Ishikawa (cell line): ENCODE results near the gene CAMTA2.

Source experiments
- CEBPB ChIP-seq: IDR thresholded peaks from 2 replicates; pipeline ENCODE4 v1.6.1; 2012
- CREB1 ChIP-seq: IDR thresholded peaks from 2 replicates; pipeline ENCODE4 v1.6.1; 2012; ENCODE audit warnings: low read depth
- EGR1 ChIP-seq: IDR thresholded peaks from 2 replicates; pipeline ENCODE4 v1.6.1; 2012
- EP300 ChIP-seq: IDR thresholded peaks from 2 replicates; pipeline ENCODE4 v1.6.1; 2012; ENCODE audit warnings: borderline replicate concordance
- FOXM1 ChIP-seq: IDR thresholded peaks from 2 replicates; pipeline ENCODE4 v1.6.1; 2012; ENCODE audit warnings: low read depth, borderline replicate concordance
- MAX ChIP-seq: IDR thresholded peaks from 2 replicates; pipeline ENCODE4 v1.6.1; 2012
- NFIC ChIP-seq: IDR thresholded peaks from 2 replicates; pipeline ENCODE4 v1.6.1; 2012
- RAD21 ChIP-seq: IDR thresholded peaks from 2 replicates; pipeline ENCODE4 v1.6.1; 2012; ENCODE audit warnings: low read depth
- TAF1 ChIP-seq: IDR thresholded peaks from 2 replicates; pipeline ENCODE4 v1.6.1; 2012; ENCODE audit warnings: low read depth, mild to moderate bottlenecking
- TCF12 ChIP-seq: IDR thresholded peaks from 2 replicates; pipeline ENCODE4 v1.6.1; 2012; ENCODE audit warnings: low read depth
- TEAD4 ChIP-seq: IDR thresholded peaks from 2 replicates; pipeline ENCODE4 v1.6.1; 2012
- USF1 ChIP-seq: IDR thresholded peaks from 2 replicates; pipeline ENCODE4 v1.6.1; 2012
- YY1 ChIP-seq: IDR thresholded peaks from 2 replicates; pipeline ENCODE4 v1.6.1; 2012; ENCODE audit warnings: low read depth
- ZBTB7A ChIP-seq: IDR thresholded peaks from 2 replicates; pipeline ENCODE4 v1.6.1; 2012; ENCODE audit warnings: low read depth
- TF ChIP-seq, protein P1 (sequence below): IDR thresholded peaks from 2 replicates; pipeline ENCODE4 v1.6.1; 2012; ENCODE audit warnings: low read depth, mild to moderate bottlenecking

CAMTA2 gene

DNA sequence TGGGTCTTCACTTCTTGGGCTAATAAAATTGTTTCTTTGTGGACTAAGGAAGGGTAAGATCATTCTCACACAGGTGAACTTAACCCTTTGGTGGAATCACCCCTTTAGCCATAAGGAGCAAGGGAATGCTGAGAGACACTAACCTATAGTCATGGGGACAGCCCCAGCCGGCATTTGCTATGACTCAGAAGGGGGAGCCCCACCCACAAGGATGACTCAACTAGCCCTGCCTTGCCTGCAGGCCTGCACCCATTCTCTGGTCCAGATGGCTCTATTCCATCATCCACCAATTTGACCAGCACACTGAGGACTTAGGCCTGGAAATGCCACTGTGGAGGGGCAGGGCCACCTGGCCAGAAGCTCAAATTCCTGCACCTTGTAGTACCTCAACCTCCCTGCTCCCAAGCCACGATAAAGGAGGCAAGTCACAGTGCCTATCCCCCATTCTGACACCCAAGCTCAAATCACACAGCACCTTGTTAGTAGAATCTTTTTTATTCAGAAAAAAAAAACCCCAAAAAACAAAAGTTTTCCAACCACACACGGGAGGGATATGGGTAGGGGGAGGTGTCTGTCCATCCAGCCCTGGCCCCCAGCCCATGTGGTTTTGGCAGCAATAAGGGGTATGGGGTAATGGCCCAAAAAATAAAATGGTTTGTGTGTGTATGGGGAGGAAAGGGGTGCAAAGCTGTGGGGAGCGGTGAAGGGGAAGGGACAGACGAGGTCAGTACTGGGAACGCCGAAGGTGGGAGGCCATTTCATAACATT lies 42.1 kb downstream of the CAMTA2 start:
- TF ChIP-seq ZBTB7A (no peak), RAD21 (no peak), CREB1 (no peak), NFIC (0 out of 2 replicates have a peak, but pooled peaks have one; percentile 17), TAF1 (no peak), FOXM1 (no peak), USF1 (peak; percentile 23; the same call in 1 of the 2 replicates), EGR1 (no peak), CEBPB (peak; percentile 42; the same call in 1 of the 2 replicates), MAX (0 out of 2 replicates have a peak, but pooled peaks have one; percentile 1), TCF12 (0 out of 2 replicates have a peak, but pooled peaks have one; percentile 30), YY1 (no peak), TEAD4 (peak; percentile 27; the same call in 1 of the 2 replicates), EP300 (peak; percentile 31; the same call in 1 of the 2 replicates)
- TF ChIP-seq, protein P1, sequence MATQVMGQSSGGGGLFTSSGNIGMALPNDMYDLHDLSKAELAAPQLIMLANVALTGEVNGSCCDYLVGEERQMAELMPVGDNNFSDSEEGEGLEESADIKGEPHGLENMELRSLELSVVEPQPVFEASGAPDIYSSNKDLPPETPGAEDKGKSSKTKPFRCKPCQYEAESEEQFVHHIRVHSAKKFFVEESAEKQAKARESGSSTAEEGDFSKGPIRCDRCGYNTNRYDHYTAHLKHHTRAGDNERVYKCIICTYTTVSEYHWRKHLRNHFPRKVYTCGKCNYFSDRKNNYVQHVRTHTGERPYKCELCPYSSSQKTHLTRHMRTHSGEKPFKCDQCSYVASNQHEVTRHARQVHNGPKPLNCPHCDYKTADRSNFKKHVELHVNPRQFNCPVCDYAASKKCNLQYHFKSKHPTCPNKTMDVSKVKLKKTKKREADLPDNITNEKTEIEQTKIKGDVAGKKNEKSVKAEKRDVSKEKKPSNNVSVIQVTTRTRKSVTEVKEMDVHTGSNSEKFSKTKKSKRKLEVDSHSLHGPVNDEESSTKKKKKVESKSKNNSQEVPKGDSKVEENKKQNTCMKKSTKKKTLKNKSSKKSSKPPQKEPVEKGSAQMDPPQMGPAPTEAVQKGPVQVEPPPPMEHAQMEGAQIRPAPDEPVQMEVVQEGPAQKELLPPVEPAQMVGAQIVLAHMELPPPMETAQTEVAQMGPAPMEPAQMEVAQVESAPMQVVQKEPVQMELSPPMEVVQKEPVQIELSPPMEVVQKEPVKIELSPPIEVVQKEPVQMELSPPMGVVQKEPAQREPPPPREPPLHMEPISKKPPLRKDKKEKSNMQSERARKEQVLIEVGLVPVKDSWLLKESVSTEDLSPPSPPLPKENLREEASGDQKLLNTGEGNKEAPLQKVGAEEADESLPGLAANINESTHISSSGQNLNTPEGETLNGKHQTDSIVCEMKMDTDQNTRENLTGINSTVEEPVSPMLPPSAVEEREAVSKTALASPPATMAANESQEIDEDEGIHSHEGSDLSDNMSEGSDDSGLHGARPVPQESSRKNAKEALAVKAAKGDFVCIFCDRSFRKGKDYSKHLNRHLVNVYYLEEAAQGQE: no peak

GRCh38 chr17:4944554-4945175 lies 42.8 kb downstream of the CAMTA2 start:
- TF ChIP-seq ZBTB7A: no peak
- TF ChIP-seq MAX: no peak
- TF ChIP-seq CREB1: no peak
- no peak for TF ChIP-seq TCF12
- TF ChIP-seq RAD21: no peak
- no peak for TF ChIP-seq YY1
- TF ChIP-seq, protein P1: no peak
- TF ChIP-seq USF1: no peak
- no peak for TF ChIP-seq EGR1
- no peak for TF ChIP-seq CEBPB

GRCh38 chr17:4944163-4944553 lies 43.3 kb downstream of the CAMTA2 start:
- TF ChIP-seq MAX (no peak), TEAD4 (no peak)

DNA sequence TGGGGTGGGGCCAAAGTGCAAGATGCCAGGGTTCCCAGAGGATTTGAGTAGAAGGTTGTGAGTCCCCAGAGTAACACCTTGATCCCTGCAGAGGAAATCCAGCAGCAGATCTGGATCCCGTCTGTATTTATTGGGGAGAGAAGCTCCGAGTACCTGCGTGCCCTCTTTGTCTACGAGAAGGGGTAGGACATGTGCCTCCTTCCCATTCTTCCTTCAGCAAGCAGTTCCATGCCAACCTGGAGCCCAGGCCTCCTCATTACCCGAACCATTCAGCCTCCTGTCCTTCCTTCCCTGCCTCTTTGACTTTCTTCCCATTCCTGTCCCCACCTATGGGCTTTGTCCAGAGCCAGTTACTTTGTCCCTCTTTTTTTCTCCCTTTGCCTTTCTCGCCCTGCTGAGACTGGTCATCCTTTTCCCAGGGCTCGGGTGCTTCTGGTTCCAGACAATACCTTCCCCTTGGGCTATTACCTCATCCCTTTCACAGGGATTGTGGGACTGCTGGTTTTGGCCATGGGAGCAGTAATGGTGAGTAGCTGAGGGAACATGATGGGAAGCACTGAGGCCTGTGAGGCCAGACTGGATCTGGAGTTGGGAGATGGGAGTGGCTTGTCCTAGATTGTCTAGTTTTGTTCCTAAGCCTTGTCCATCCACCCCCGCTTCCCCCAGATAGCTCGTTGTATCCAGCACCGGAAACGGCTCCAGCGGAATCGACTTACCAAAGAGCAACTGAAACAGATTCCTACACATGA lies 44.5 kb downstream of the CAMTA2 start:
- TF ChIP-seq CREB1 (no peak), YY1 (no peak), FOXM1 (no peak), TCF12 (no peak), ZBTB7A (no peak), EP300 (no peak), CEBPB (no peak), TAF1 (no peak), MAX (no peak), TEAD4 (no peak), NFIC (no peak), USF1 (no peak)
